A549 (cell line): ENCODE measurements around the gene KAT2A. TPM values are rescaled to one million over a fixed set of nuclear protein-coding genes. Genes with fewer than 3 reads are reported as not detected.
A peak's percentile ranks its signal among the peaks of the same experiment; 100 is the strongest.

Experiments
- ATAC-seq, 2 experiments: fragments of 200-7000 bp in 1 of 2; fragments of >200 bp in 1 of 2; cut with Nextera tagmentation in 1 of 2; cut with Tn5 transposase in 1 of 2; 3 replicates each; pipeline versions ENCODE4 v1.8.0 to v1.9.1; 2018 to 2020; ENCODE audit warnings: mild to moderate bottlenecking in 1 of 2, moderate library complexity in 1 of 2
- CTCF ChIA-PET: fragments of 300-600 bp; sonication (Branson Sonifier 250); formaldehyde crosslinking; extraction: SDS; loops from one replicate; lab custom pipeline; 2021; ENCODE audit warnings: antibody characterized with exemption, inconsistent platforms; lab: Yijun Ruan, JAX
- POLR2A ChIA-PET: fragments of 350-600 bp; formaldehyde crosslinking; extraction: SDS; loops from one replicate; lab custom pipeline; 2021; ENCODE audit warnings: antibody characterized with exemption, inconsistent platforms; lab: Yijun Ruan, JAX
- DNase-seq, 2 experiments: peaks; one replicate each; pipeline versions ENCODE4 v3.0.0 to v3.0.0-alpha.2; 2011 to 2016; ENCODE audit warnings: low read depth in 1 of 2, low spot score in 1 of 2
- FAIRE-seq: peaks from 2 replicates; lab custom pipeline; 2011; peaks lifted over from hg19 to GRCh38; lab: Jason Lieb, UNC
- H3K27ac ChIP-seq, 2 experiments: fragments of >200 bp; sonication (Bioruptor Twin); formaldehyde crosslinking; 3 replicates each; pipeline ENCODE4 v1.5.1; 2016 to 2017
- H3K4me1 ChIP-seq: fragments of >200 bp; sonication (Bioruptor Twin); formaldehyde crosslinking; 3 replicates; pipeline ENCODE4 v1.6.1; 2016
- H3K4me2 ChIP-seq: fragments of >200 bp; sonication (Bioruptor Twin); formaldehyde crosslinking; 3 replicates; pipeline ENCODE4 v1.6.1; 2016
- H3K4me3 ChIP-seq: fragments of >200 bp; sonication (Bioruptor Twin); formaldehyde crosslinking; 3 replicates; pipeline ENCODE4 v1.5.1; 2016
- H3K9me3 ChIP-seq: fragments of >200 bp; sonication (Bioruptor Twin); formaldehyde crosslinking; 3 replicates; pipeline ENCODE4 v1.6.1; 2016
- BHLHE40 ChIP-seq: IDR thresholded peaks from 2 replicates; pipeline ENCODE4 v1.6.1; 2012; ENCODE audit warnings: low read depth, low read length, inconsistent platforms
- CEBPB ChIP-seq, 2 experiments: fragments of >200 bp in 1 of 2; sonication (Bioruptor Twin) in 1 of 2; formaldehyde crosslinking in 1 of 2; IDR thresholded peaks; 2 replicates each; pipeline ENCODE4 v1.6.1; 2012 to 2016
- CHD4 ChIP-seq: fragments of 200-600 bp; sonication (generic); IDR thresholded peaks from 2 replicates; pipeline ENCODE4 v1.6.1; 2016; ENCODE audit warnings: antibody characterized with exemption, mild to moderate bottlenecking, borderline replicate concordance
- CTCF ChIP-seq: fragments of >200 bp; sonication (Bioruptor Twin); formaldehyde crosslinking; IDR thresholded peaks from 3 replicates; pipeline ENCODE4 v1.5.1; 2016
- EHF ChIP-seq: fragments of 250-450 bp; sonication (Bioruptor Pico); IDR thresholded peaks from 2 replicates; pipeline ENCODE4 v1.5.0; 2020; ENCODE audit warnings: mild to moderate bottlenecking
- ESRRA ChIP-seq: fragments of 150-350 bp; IDR thresholded peaks from 2 replicates; pipeline ENCODE4 v1.6.1; 2014; ENCODE audit warnings: mild to moderate bottlenecking, low read length, borderline replicate concordance
- FOSL2 ChIP-seq, 2 experiments: fragments of 450-650 bp in 1 of 2; fragments of >200 bp in 1 of 2; sonication (Bioruptor Twin) in 1 of 2; formaldehyde crosslinking; IDR thresholded peaks; 2 replicates each; pipeline versions ENCODE4 v1.5.0 to v1.6.1; 2016 to 2020; ENCODE audit warnings: mild to moderate bottlenecking in 1 of 2, moderate library complexity in 1 of 2
- HDAC2 ChIP-seq: fragments of 200-600 bp; sonication (generic); IDR thresholded peaks from 2 replicates; pipeline ENCODE4 v1.6.1; 2016
- HMGXB4 ChIP-seq: fragments of 250-450 bp; sonication (Bioruptor Pico); IDR thresholded peaks from 2 replicates; pipeline ENCODE4 v1.5.0; 2021; ENCODE audit warnings: mild to moderate bottlenecking, moderate library complexity, borderline replicate concordance
- HOXB5 ChIP-seq: fragments of 250-450 bp; sonication (Bioruptor Pico); IDR thresholded peaks from 2 replicates; pipeline ENCODE4 v1.5.0; 2020; ENCODE audit warnings: mild to moderate bottlenecking, moderate library complexity
- JUNB ChIP-seq: fragments of >200 bp; sonication (Bioruptor Twin); formaldehyde crosslinking; IDR thresholded peaks from 2 replicates; pipeline ENCODE4 v1.6.1; 2016
- KDM5A ChIP-seq: fragments of 200-600 bp; sonication (generic); IDR thresholded peaks from 2 replicates; pipeline ENCODE4 v1.6.1; 2016; ENCODE audit warnings: antibody characterized with exemption, mild to moderate bottlenecking
- MAFK ChIP-seq: fragments of 450-650 bp; IDR thresholded peaks from 2 replicates; pipeline ENCODE4 v1.6.1; 2014; ENCODE audit not compliant: partially characterized antibody
- NFE2L2 ChIP-seq: fragments of 150-350 bp; conservative IDR thresholded peaks from 2 replicates; pipeline ENCODE4 v1.6.1; 2014; ENCODE audit warnings: low read length
- PHF8 ChIP-seq: fragments of 200-600 bp; sonication (generic); IDR thresholded peaks from 2 replicates; pipeline ENCODE4 v1.6.1; 2016; ENCODE audit warnings: low read depth, mild to moderate bottlenecking, antibody characterized with exemption, moderate library complexity, borderline replicate concordance
- REST ChIP-seq: fragments of 200-600 bp; sonication (generic); IDR thresholded peaks from 2 replicates; pipeline ENCODE4 v1.6.1; 2016; ENCODE audit warnings: antibody characterized with exemption, mild to moderate bottlenecking, moderate library complexity
- RNF2 ChIP-seq: fragments of 200-600 bp; sonication (generic); IDR thresholded peaks from 2 replicates; pipeline ENCODE4 v1.6.1; 2016; ENCODE audit warnings: low read depth, mild to moderate bottlenecking, antibody characterized with exemption, moderate library complexity, borderline replicate concordance
- TFCP2L1 ChIP-seq: fragments of 250-450 bp; sonication (Bioruptor Pico); IDR thresholded peaks from 2 replicates; pipeline ENCODE4 v1.5.0; 2021; ENCODE audit warnings: mild to moderate bottlenecking
- TP53 ChIP-seq: fragments of 250-450 bp; sonication (Bioruptor Pico); IDR thresholded peaks from 2 replicates; pipeline ENCODE4 v1.5.0; 2021; ENCODE audit warnings: mild to moderate bottlenecking, moderate library complexity
- ZC3H11A ChIP-seq: fragments of 450-650 bp; IDR thresholded peaks from 2 replicates; pipeline ENCODE4 v1.6.1; 2014; ENCODE audit warnings: antibody characterized with exemption, mild to moderate bottlenecking
- ZFP36 ChIP-seq: fragments of 450-650 bp; IDR thresholded peaks from 2 replicates; pipeline ENCODE4 v1.6.1; 2014; ENCODE audit warnings: borderline replicate concordance; ENCODE audit not compliant: partially characterized antibody
- WGBS: methylation state at CpG from one replicate; pipeline ENCODE4 v1.1.6; 2017; ENCODE audit errors: missing lambda C conversion rate; 5-methylcytosine and 5-hydroxymethylcytosine counted together
- polyA plus RNA-seq, 4 experiments: library from polyadenylated mRNA; depleted of rRNA in 3 of 4; stranded (reverse); fragments of >200 nt; fragmentation: RNase III in 1 of 4; extraction: RNeasy Plus Mini Kit Qiagen cat#74134 plus additional on column Dnase treatment in 1 of 4; gene quantifications; 2 replicates in 3 of 4; 3 replicates in 1 of 4; pipeline ENCODE4 v1.2.3, GENCODE V29; 2011 to 2017

Gene KAT2A
- polyA plus RNA-seq, 2 of the 4 experiments (the other 2 are of a cell fraction), result 42.2 to 68.1 TPM

- 94% methylated on average over 16 of the region's 16 CpGs for WGBS
- peaks cover 22% of the 10 kb centered on the region for H3K4me1 ChIP-seq
- TF ChIP-seq TP53 (CRISPR knock-in tag), result no peak
- TF ChIP-seq HOXB5 (CRISPR knock-in tag), result no peak
- no peak for TF ChIP-seq RNF2
- no peak for TF ChIP-seq PHF8
- TF ChIP-seq BHLHE40, result no peak
- TF ChIP-seq ZC3H11A, result no peak
- no peak for TF ChIP-seq ESRRA
- TF ChIP-seq HDAC2, result no peak
- DNase-seq (no peak), ATAC-seq (peak in 1 of 2 experiments; percentile 42; a peak in 2 of 6 replicates), FAIRE-seq (no peak)
- CTCF ChIA-PET, result interaction anchor here (0.5 to 8.1 kb wide), 17 partner anchors 11 to 759 kb away, joined by 3 to 84 read pairs (median 3); partner anchors contain the start of genes DNAJC7, KAT2A and KCNH4
- H3K4me2 ChIP-seq, result no peak overlapping the region
- POLR2A ChIA-PET, result no interaction called here
- H3K4me3 ChIP-seq, result no peak overlapping the region
- no peak overlapping the region for H3K27ac ChIP-seq
- H3K9me3 ChIP-seq, result no peaks in the 10 kb centered on the region
Observed at GRCh38 chr17:42130310-42130936, 9.3 kb upstream of the KAT2A start.

GRCh38 chr17:42129109-42129837, 8.1 kb upstream of the KAT2A start:
- H3K9me3 ChIP-seq, result no peaks in the 10 kb centered on the region
- no peak for ATAC-seq
- CTCF ChIA-PET, result interaction anchor here (0.6 to 8.1 kb wide), 16 partner anchors 10 to 169 kb away, joined by 3 to 84 read pairs (median 3); partner anchors contain the start of genes CNP, DHX58, KAT2A and KCNH4
- DNase-seq, result no peak
- no peak overlapping the region for H3K4me3 ChIP-seq
- POLR2A ChIA-PET, result interaction anchor here (0.8 kb wide), 1 partner anchor 25 kb away, joined by 3 read pairs; no protein-coding TSS in a partner anchor
- H3K27ac ChIP-seq, result no peak overlapping the region
- TF ChIP-seq MAFK (peak; percentile 61), CEBPB (IDR thresholded peaks at IDR 0.05) (no peak), FOSL2 (IDR thresholded peaks at IDR 0.05) (no peak), FOSL2 (CRISPR knock-in tag; IDR thresholded peaks at IDR 0.05) (no peak), EHF (CRISPR knock-in tag) (no peak), CHD4 (no peak)
- no peak for FAIRE-seq
- WGBS, result 89% methylated on average over 8 of the region's 8 CpGs
- H3K4me1 ChIP-seq, result peaks cover 11% of the 10 kb centered on the region
- H3K4me2 ChIP-seq, result no peak overlapping the region

- FAIRE-seq (no peak), DNase-seq (no peak), ATAC-seq (no peak)
- WGBS, result 91% methylated on average over 6 of the region's 6 CpGs
- no peak overlapping the region for H3K27ac ChIP-seq
- H3K4me3 ChIP-seq, result no peak overlapping the region
- TF ChIP-seq ZFP36 (no peak), TFCP2L1 (CRISPR knock-in tag) (no peak), KDM5A (no peak), REST (no peak), JUNB (no peak), HMGXB4 (CRISPR knock-in tag) (no peak), HOXB5 (CRISPR knock-in tag) (no peak), MAFK (no peak), NFE2L2 (no peak), CTCF (no peak)
- POLR2A ChIA-PET, result no interaction called here
- H3K9me3 ChIP-seq, result no peaks in the 10 kb centered on the region
- CTCF ChIA-PET, result interaction anchor here (0.6 to 8.1 kb wide), 8 partner anchors 8 to 279 kb away, joined by 3 to 84 read pairs (median 4); partner anchors contain the start of genes KAT2A and KCNH4
- H3K4me2 ChIP-seq, result no peak overlapping the region
- no peaks in the 10 kb centered on the region for H3K4me1 ChIP-seq
Observed at GRCh38 chr17:42127414-42127813, 6.2 kb upstream of the KAT2A start.
